HPDE6-E6E7 (cell line): ENCODE results near the gene CBX4.

ENCODE experiments used
- DNase-seq: peaks from one replicate; pipeline ENCODE4 v3.0.0; 2011; ENCODE audit warnings: missing footprints; ENCODE audit errors: extremely low spot score

Gene CBX4

GRCh38 chr17:79799538-79800324 is 39.5 kb downstream of the CBX4 start:
- no peak for DNase-seq

GRCh38 chr17:79799174-79799537 is 40.1 kb downstream of the CBX4 start:
- DNase-seq = no peak

- no peak for DNase-seq
These were observed 40.7 kb downstream of the CBX4 start for GRCh38 chr17:79798299-79799173.

- DNase-seq = no peak
These were observed 41.5 kb downstream of the CBX4 start for GRCh38 chr17:79797492-79798298.

GRCh38 chr17:79796763-79797491 is 42.3 kb downstream of the CBX4 start, which contains the start of gene CBX8:
TSS of gene CBX8 (minus strand) at chr17:79797077. CDS start at chr17:79796998, 79 bp downstream.
- peak; percentile 99 for DNase-seq

- DNase-seq = no peak
These were observed 42.8 kb downstream of the CBX4 start for GRCh38 chr17:79796444-79796762.

- DNase-seq = no peak
These were observed 43.3 kb downstream of the CBX4 start for GRCh38 chr17:79795795-79796443.

GRCh38 chr17:79794659-79795511 is 44.4 kb downstream of the CBX4 start:
- no peak for DNase-seq

- no peak for DNase-seq
These were observed 45.3 kb downstream of the CBX4 start for GRCh38 chr17:79793924-79794304.

GRCh38 chr17:79792984-79793923 is 46.0 kb downstream of the CBX4 start:
- DNase-seq = no peak

GRCh38 chr17:79792341-79792871 is 46.8 kb downstream of the CBX4 start:
- DNase-seq = no peak

GRCh38 chr17:79791735-79792161 is 47.5 kb downstream of the CBX4 start:
- no peak for DNase-seq

GRCh38 chr17:79790805-79791734 is 48.2 kb downstream of the CBX4 start:
- no peak for DNase-seq

GRCh38 chr17:79789943-79790804 is 49.1 kb downstream of the CBX4 start:
- no peak for DNase-seq

- no peak for DNase-seq
These were observed 50.0 kb downstream of the CBX4 start for GRCh38 chr17:79788989-79789942.
